SJCRH30 (cell line): ENCODE measurements around the gene TSPAN15. TPM values are rescaled to one million over a fixed set of nuclear protein-coding genes. Genes with fewer than 3 reads are reported as not detected.
"Not testable (repeated sequence)": the region's sequence is repeated elsewhere in the genome, so short reads cannot be mapped to it uniquely, and the experiment has no call there.

Experiments
- DNase-seq, 2 experiments: peaks; one replicate each; pipeline ENCODE4 v3.0.0-alpha.2; 2015 to 2020
- H3K27ac ChIP-seq: fragments of 250-450 bp; sonication (Bioruptor Pico); 2 replicates; pipeline ENCODE4 v1.5.1; 2020; ENCODE audit warnings: mild to moderate bottlenecking, moderate library complexity
- H3K27me3 ChIP-seq: fragments of 250-450 bp; sonication (Bioruptor Pico); 2 replicates; pipeline ENCODE4 v1.5.1; 2020; ENCODE audit warnings: mild to moderate bottlenecking, moderate library complexity
- H3K36me3 ChIP-seq: fragments of 250-450 bp; sonication (Bioruptor Pico); 2 replicates; pipeline ENCODE4 v1.5.1; 2020; ENCODE audit warnings: mild to moderate bottlenecking, moderate library complexity
- H3K4me1 ChIP-seq: fragments of 250-450 bp; sonication (Bioruptor Pico); 2 replicates; pipeline ENCODE4 v1.5.1; 2020; ENCODE audit warnings: mild to moderate bottlenecking, moderate library complexity
- H3K4me3 ChIP-seq: fragments of 250-450 bp; sonication (Bioruptor Pico); 2 replicates; pipeline ENCODE4 v1.5.1; 2020; ENCODE audit warnings: mild to moderate bottlenecking, moderate library complexity
- H3K9me3 ChIP-seq: fragments of 250-450 bp; sonication (Bioruptor Pico); replicated peaks from 2 replicates; pipeline ENCODE4 v1.5.1; 2020; ENCODE audit warnings: mild to moderate bottlenecking, moderate library complexity
- total RNA-seq: library from RNA; depleted of rRNA; stranded (reverse); fragments of >200 nt; shearing (Covaris generic); gene quantifications from 2 replicates; pipeline ENCODE4 v1.2.3, GENCODE V29; 2014

Gene TSPAN15
- total RNA-seq, 1 experiment from 2014 or later: 12.2 TPM

- Histone ChIP-seq H3K4me1 (peaks cover 31% of the 10 kb centered on the region), H3K27me3 (no peaks in the 10 kb centered on the region)
Observed at GRCh38 chr10:69473304-69473990, 22.2 kb downstream of the TSPAN15 start.

GRCh38 chr10:69474742-69475432 is 23.6 kb downstream of the TSPAN15 start:
- Histone ChIP-seq H3K27me3 (no peaks in the 10 kb centered on the region), H3K36me3 (no peaks in the 10 kb centered on the region), H3K9me3 (no peaks in the 10 kb centered on the region), H3K4me1 (peaks cover 33% of the 10 kb centered on the region), H3K4me3 (no peak overlapping the region), H3K27ac (peak overlapping the region; percentile 20; the same call in 1 of the 2 replicates)
- DNase-seq: peak in 1 of 2 experiments; percentile 27

More at GRCh38 chr10:69473304-69473990, 22.2 kb downstream of the TSPAN15 start:
- Histone ChIP-seq H3K4me3 (no peak overlapping the region), H3K36me3 (no peaks in the 10 kb centered on the region), H3K27ac (no peak overlapping the region), H3K9me3 (no peaks in the 10 kb centered on the region)
- no peak for DNase-seq

DNA sequence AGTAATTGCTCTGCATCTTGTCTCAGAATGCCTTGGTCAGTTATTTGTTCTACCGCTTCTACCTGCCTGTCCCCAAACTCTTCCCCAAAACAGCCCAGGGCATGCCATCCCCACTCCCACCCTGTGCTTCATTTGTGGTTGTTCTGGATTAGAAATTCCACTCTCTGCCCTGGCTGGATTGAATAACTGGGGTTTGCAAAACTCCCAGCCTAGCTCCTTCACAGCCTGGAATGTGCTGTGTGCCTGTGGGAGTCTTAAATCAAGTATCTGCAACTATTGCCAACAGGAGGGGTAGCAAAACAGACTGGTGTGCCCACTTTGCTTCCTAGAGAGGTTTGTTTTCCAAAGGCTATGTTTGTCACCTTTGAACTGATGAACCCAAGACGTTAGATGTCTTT is 24.2 kb downstream of the TSPAN15 start:
- Histone ChIP-seq H3K4me3 (no peak overlapping the region), H3K36me3 (no peaks in the 10 kb centered on the region), H3K9me3 (no peaks in the 10 kb centered on the region), H3K4me1 (peaks cover 35% of the 10 kb centered on the region), H3K27me3 (no peaks in the 10 kb centered on the region), H3K27ac (no peak overlapping the region; the same call in 1 of the 2 replicates)
- no peak for DNase-seq

DNA sequence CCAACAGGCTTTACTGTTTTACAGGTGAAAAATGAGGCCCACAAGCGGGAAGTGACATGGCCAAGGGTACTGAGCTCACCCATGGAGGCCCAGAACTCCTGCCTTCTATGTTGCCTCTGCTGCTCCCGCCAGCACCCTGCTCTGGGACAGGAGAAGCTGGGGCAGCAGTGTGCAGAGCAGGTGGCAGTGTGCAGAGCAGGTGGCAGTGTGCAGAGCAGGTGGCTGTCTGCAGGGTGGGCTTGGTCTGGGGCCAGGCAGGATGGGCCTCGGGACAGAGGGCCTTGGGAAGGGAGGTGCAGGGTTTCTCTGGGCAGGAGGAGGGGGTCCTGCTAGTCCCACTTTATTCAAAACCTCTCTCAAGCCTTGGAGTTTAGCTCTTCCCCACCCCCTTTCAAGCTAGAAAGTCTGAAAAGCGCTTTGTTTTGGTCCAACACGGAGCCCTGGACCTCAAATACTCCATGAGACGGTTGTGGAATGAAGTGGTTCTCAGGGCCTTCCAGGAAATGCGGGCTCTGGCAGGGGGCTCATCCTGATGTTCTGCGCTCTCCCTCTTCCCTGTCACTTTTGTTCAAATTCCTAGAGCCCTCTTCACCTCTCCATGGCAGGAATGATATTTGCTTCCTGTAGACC is 26.8 kb downstream of the TSPAN15 start:
- Histone ChIP-seq H3K27me3 (no peaks in the 10 kb centered on the region), H3K9me3 (no peaks in the 10 kb centered on the region), H3K27ac (no peak overlapping the region), H3K36me3 (no peaks in the 10 kb centered on the region), H3K4me1 (peaks cover 38% of the 10 kb centered on the region), H3K4me3 (no peak overlapping the region)
- no peak for DNase-seq

DNA sequence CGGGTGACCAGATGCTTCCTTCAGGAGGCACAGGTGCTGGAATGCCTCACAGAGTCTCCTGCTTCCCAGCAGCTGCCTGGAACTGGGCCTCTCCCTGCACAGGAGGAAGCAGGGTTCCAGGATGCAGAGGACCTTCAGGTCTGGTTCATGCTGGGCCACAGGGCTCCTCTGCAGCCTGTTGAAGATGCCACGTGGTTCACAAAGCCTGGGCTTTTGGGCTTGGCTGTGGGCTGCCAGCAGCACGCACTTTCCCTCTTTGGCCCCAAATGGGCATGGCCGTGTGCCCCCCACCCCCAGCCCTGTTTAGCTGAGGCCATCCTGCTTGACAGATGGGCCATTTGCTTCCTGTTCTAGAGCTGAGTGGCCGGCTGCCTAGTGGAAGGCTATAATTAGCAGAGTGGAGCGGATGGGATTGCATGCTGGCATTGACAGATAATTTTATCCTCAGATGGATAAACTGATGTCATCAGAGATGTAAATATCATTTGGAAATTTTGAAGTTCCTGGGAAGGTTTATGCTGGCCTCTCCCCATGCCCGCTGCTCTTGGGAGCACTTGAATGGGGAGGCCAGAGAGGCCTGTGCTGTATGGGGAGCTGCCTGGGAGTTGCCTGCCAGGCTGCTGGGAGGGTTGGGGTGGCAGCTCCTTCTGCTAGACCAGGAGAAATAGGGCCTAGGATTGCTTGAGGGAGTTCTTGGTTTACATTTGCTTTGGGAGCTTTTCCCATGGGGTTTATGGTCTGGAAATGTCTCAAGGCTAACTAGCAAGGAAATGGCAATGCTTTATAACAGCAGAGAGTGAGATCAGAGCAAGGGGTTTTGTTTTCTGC is 28.2 kb downstream of the TSPAN15 start:
- Histone ChIP-seq H3K27ac (peak overlapping the region; percentile 59), H3K27me3 (no peaks in the 10 kb centered on the region), H3K9me3 (no peaks in the 10 kb centered on the region), H3K4me1 (peaks cover 35% of the 10 kb centered on the region), H3K4me3 (no peak overlapping the region), H3K36me3 (no peaks in the 10 kb centered on the region)
- DNase-seq: peak; percentile 54 to 67

GRCh38 chr10:69480068-69480412 is 28.8 kb downstream of the TSPAN15 start:
- H3K4me3 ChIP-seq: no peak overlapping the region
- no peaks in the 10 kb centered on the region for H3K36me3 ChIP-seq
- H3K4me1 ChIP-seq: peaks cover 29% of the 10 kb centered on the region
- H3K27me3 ChIP-seq: no peaks in the 10 kb centered on the region
- no peaks in the 10 kb centered on the region for H3K9me3 ChIP-seq
- peak in 1 of 2 experiments; percentile 34 for DNase-seq
- peak overlapping the region; percentile 59 for H3K27ac ChIP-seq

GRCh38 chr10:69481305-69481704 is 30.0 kb downstream of the TSPAN15 start:
- no peak overlapping the region for H3K27ac ChIP-seq
- no peaks in the 10 kb centered on the region for H3K9me3 ChIP-seq
- H3K36me3 ChIP-seq: no peaks in the 10 kb centered on the region
- H3K27me3 ChIP-seq: no peaks in the 10 kb centered on the region
- H3K4me3 ChIP-seq: no peak overlapping the region
- peaks cover 25% of the 10 kb centered on the region for H3K4me1 ChIP-seq
- DNase-seq: no peak

GRCh38 chr10:69481811-69482524 is 30.7 kb downstream of the TSPAN15 start:
- Histone ChIP-seq H3K4me1 (peaks cover 25% of the 10 kb centered on the region), H3K27ac (no peak overlapping the region), H3K4me3 (no peak overlapping the region), H3K9me3 (no peaks in the 10 kb centered on the region), H3K36me3 (no peaks in the 10 kb centered on the region), H3K27me3 (no peaks in the 10 kb centered on the region)
- no peak for DNase-seq

DNA sequence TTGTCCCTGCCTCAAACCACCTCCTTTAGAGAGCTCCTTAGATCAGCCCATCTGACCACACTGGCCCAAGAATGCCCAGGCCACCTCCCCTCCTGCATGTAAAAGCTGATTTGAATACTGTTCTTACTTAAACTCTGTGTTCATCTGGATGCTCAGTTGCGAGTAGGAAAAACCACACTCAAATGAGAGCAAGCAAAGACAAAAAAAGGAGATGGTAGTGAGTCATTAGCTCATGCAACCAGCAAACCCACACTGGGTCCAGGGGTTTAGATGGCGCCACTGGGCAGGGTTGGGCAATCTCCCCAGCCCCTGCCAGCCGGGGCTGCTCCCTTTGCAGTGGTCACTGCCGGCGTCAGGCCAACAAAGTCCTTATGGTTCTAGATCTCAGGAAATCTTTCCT is 32.7 kb downstream of the TSPAN15 start:
- DNase-seq: no peak
- no peaks in the 10 kb centered on the region for H3K27me3 ChIP-seq
- no peak overlapping the region for H3K27ac ChIP-seq
- peaks cover 21% of the 10 kb centered on the region for H3K4me1 ChIP-seq
- H3K4me3 ChIP-seq: no peak overlapping the region
- 0 out of 2 replicates have a peak, but pooled peaks cover 7% of the 10 kb centered on the region for H3K9me3 ChIP-seq
- no peaks in the 10 kb centered on the region for H3K36me3 ChIP-seq

GRCh38 chr10:69484736-69485135 is 33.5 kb downstream of the TSPAN15 start:
- Histone ChIP-seq H3K9me3 (0 out of 2 replicates have a peak, but pooled peaks cover 7% of the 10 kb centered on the region), H3K4me3 (no peak overlapping the region), H3K27me3 (no peaks in the 10 kb centered on the region), H3K36me3 (no peaks in the 10 kb centered on the region), H3K4me1 (peaks cover 14% of the 10 kb centered on the region), H3K27ac (no peak overlapping the region)
- DNase-seq: no peak

DNA sequence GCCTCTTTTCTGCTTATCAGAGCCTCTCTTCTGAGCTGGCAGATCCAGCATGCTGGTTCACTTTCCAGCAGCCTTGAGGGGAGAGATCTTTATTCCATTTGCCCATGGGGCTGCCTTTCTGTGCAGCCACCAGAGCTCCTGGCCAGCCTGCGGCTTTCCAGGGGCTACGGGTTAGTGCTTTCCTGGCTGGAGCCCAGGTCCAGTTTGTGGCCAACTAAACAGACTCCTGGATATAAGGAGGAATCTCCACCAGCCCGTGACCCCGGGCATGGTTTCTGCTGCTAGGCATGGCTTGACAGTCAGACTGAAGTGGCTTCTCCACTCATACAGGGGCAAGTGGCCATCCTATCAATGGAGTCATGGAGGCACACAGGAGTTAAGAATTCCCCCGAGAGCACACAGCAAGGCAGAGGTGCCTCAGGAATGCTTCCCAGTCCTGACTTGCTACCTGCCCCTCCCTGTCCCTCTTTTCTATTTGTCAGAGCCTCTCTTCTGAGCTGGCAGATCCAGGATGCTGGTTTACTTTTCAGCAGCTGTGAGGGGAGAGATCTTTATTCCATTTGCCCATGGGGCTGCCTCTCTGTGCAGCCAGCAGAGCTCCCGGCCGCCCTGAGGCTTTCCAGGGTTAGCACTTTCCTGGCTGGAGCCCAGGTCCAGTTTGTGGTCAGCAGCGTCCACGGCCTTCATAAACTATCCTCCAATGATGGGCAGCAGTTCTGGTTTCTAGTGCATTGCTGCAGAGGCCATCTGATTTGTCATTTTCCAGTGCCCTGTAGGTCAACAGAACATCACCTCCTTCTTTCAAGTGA is 35.9 kb downstream of the TSPAN15 start:
- H3K27me3 ChIP-seq: no peaks in the 10 kb centered on the region
- H3K4me1 ChIP-seq: peaks cover 4% of the 10 kb centered on the region
- no peak for DNase-seq
- H3K9me3 ChIP-seq: 0 out of 2 replicates have a peak, but pooled peaks cover 7% of the 10 kb centered on the region
- no peaks in the 10 kb centered on the region for H3K36me3 ChIP-seq
- H3K4me3 ChIP-seq: no peak overlapping the region
- no peak overlapping the region for H3K27ac ChIP-seq

DNA sequence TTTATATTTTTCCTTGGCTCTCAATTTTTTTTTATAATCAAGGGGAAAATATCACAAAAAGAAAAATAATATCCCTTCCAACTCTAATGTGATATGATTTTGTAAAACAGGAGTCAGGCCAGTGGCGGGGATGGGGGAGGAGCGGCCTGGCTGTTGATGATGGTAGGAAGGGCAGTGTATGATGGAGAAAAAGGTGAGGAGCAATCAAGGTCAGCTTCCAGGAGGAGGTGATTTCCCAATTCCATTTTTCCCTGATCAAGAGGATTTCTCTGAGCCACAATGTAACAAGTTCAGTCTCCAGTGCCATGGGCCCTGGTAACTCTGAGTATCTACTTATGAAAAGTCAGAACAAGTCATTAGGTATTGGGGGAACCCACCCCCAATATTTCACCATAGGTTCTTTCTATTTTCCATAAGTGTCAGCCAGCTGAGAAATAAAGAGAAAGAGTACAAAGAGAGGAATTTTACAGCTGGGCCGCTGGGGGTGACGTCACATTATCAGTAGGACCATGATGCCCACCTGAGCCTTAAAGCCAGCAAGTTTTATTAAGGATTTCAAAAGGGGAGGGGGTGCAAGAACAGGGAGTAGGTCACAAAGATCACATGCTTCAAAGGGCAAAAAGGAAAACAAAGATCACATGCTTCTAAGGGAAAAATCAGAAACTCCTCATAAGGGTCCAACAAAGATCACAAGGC is 37.0 kb downstream of the TSPAN15 start:
- H3K36me3 ChIP-seq, H3K27ac ChIP-seq, H3K4me3 ChIP-seq, DNase-seq, H3K9me3 ChIP-seq, H3K27me3 ChIP-seq: not testable (repeated sequence)
- H3K4me1 ChIP-seq: peaks cover 12% of the 10 kb centered on the region

DNA sequence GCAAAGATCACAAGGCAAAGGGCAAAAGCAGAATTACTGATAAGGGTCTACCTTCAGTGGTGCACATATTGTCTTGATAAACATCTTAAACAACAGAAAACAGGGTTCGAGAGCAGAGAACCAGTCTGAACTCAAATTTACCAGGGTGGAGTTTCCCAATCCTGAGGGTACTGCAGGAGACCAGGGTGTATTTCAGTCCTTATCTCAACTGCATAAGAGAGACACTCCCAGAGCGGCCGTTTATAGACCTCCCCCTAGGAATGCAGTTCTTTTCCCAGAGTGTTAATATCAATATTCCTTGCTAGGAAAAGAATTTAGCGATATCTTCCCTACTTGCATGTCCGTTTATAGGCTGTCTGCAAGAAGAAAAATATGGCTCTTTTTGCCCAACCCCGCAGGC is 37.6 kb downstream of the TSPAN15 start:
- not testable (repeated sequence) for H3K27ac ChIP-seq, H3K27me3 ChIP-seq, H3K36me3 ChIP-seq, H3K9me3 ChIP-seq, H3K4me3 ChIP-seq
- peak; percentile 34 to 37 for DNase-seq
- peaks cover 16% of the 10 kb centered on the region for H3K4me1 ChIP-seq
